HepG2 (cell line): ENCODE results near the gene ITGB5. TPM values are rescaled to one million over a fixed set of nuclear protein-coding genes. Genes with fewer than 3 reads are reported as not detected.
A peak's percentile ranks its signal among the peaks of the same experiment; 100 is the strongest.

Experiments used
- AGO1 ChIP-seq: fragments of 200-400 bp; formaldehyde crosslinking; IDR thresholded peaks from 2 replicates; pipeline ENCODE4 v1.6.1; 2017; ENCODE audit warnings: mild to moderate bottlenecking, low read depth, low read length, moderate library complexity; ENCODE audit not compliant: poor library complexity, severe bottlenecking
- ARHGAP35 ChIP-seq: sonication (generic); formaldehyde crosslinking; IDR thresholded peaks from 2 replicates; pipeline ENCODE4 v1.9.0; 2022; ENCODE audit warnings: mild to moderate bottlenecking, inconsistent platforms, moderate library complexity, missing genetic modification reagents, borderline replicate concordance
- ATF7 ChIP-seq, 2 experiments: fragments of 450-650 bp in 1 of 2; sonication (generic) in 1 of 2; formaldehyde crosslinking in 1 of 2; IDR thresholded peaks; 2 replicates each; pipeline versions ENCODE4 v1.4.0 to v1.6.1; 2016 to 2020; ENCODE audit warnings: antibody characterized with exemption in 1 of 2, mild to moderate bottlenecking in 1 of 2, missing genetic modification reagents in 1 of 2
- ETV5 ChIP-seq: IDR thresholded peaks from 2 replicates; pipeline ENCODE4 v1.6.1; 2018; ENCODE audit warnings: missing biosample characterization, missing genetic modification reagents, inconsistent platforms, borderline replicate concordance
- FIP1L1 ChIP-seq: fragments of 200-400 bp; formaldehyde crosslinking; IDR thresholded peaks from 2 replicates; pipeline ENCODE4 v1.6.1; 2018; ENCODE audit warnings: low read depth, mild to moderate bottlenecking, low read length, moderate library complexity, borderline replicate concordance; ENCODE audit not compliant: insufficient read depth
- HDAC2 ChIP-seq: sonication (generic); formaldehyde crosslinking; IDR thresholded peaks from 2 replicates; pipeline ENCODE4 v1.4.0; 2020; ENCODE audit warnings: missing genetic modification reagents
- HMG20A ChIP-seq: IDR thresholded peaks from 2 replicates; pipeline ENCODE4 v1.6.1; 2016; ENCODE audit warnings: borderline replicate concordance
- MBD4 ChIP-seq: IDR thresholded peaks from 2 replicates; pipeline ENCODE4 v1.6.1; 2012; ENCODE audit warnings: low read length, inconsistent platforms, borderline replicate concordance
- NR1H2 ChIP-seq: sonication (generic); formaldehyde crosslinking; IDR thresholded peaks from 2 replicates; pipeline ENCODE4 v1.8.1; 2022; ENCODE audit warnings: low read depth, missing genetic modification reagents, borderline replicate concordance
- SAFB2 ChIP-seq: sonication (generic); formaldehyde crosslinking; IDR thresholded peaks from 2 replicates; pipeline ENCODE4 v1.5.1; 2020; ENCODE audit warnings: missing genetic modification reagents, low read depth, mild to moderate bottlenecking, borderline replicate concordance
- SIX4 ChIP-seq: sonication (generic); formaldehyde crosslinking; IDR thresholded peaks from 2 replicates; pipeline ENCODE4 v1.4.0; 2020; ENCODE audit warnings: missing genetic modification reagents
- SKI ChIP-seq: fragments of 450-650 bp; IDR thresholded peaks from one replicate; pipeline ENCODE4 v1.6.1; 2018; ENCODE audit warnings: mild to moderate bottlenecking; ENCODE audit not compliant: partially characterized antibody
- SMAD1 ChIP-seq: sonication (generic); formaldehyde crosslinking; IDR thresholded peaks from 2 replicates; pipeline ENCODE4 v1.4.0; 2020; ENCODE audit warnings: missing genetic modification reagents, low read depth, mild to moderate bottlenecking, borderline replicate concordance
- TOPORS ChIP-seq: sonication (generic); formaldehyde crosslinking; IDR thresholded peaks from 2 replicates; pipeline ENCODE4 v1.8.0; 2023; ENCODE audit warnings: mild to moderate bottlenecking, missing genetic modification reagents
- ZNF138 ChIP-seq: sonication (generic); formaldehyde crosslinking; IDR thresholded peaks from 2 replicates; pipeline ENCODE4 v1.5.0; 2020; ENCODE audit warnings: mild to moderate bottlenecking, low read depth, missing genetic modification reagents
- ZNF280B ChIP-seq: sonication (generic); formaldehyde crosslinking; IDR thresholded peaks from 2 replicates; pipeline ENCODE4 v1.5.0; 2020; ENCODE audit warnings: missing genetic modification reagents, mild to moderate bottlenecking, borderline replicate concordance
- ZNF432 ChIP-seq: sonication (generic); formaldehyde crosslinking; IDR thresholded peaks from 2 replicates; pipeline ENCODE4 v1.5.0; 2020; ENCODE audit warnings: missing genetic modification reagents, mild to moderate bottlenecking, borderline replicate concordance
- ZNF484 ChIP-seq: sonication (generic); formaldehyde crosslinking; IDR thresholded peaks from 2 replicates; pipeline ENCODE4 v1.5.1; 2020; ENCODE audit warnings: mild to moderate bottlenecking, low read depth, missing genetic modification reagents, borderline replicate concordance
- ZNF678 ChIP-seq: sonication (generic); formaldehyde crosslinking; IDR thresholded peaks from 2 replicates; pipeline ENCODE4 v1.4.0; 2020; ENCODE audit warnings: mild to moderate bottlenecking, missing genetic modification reagents
- ZNF737 ChIP-seq: sonication (generic); formaldehyde crosslinking; IDR thresholded peaks from 2 replicates; pipeline ENCODE4 v1.5.0; 2020; ENCODE audit warnings: missing genetic modification reagents, mild to moderate bottlenecking, borderline replicate concordance
- ZNF883 ChIP-seq: sonication (generic); formaldehyde crosslinking; IDR thresholded peaks from 2 replicates; pipeline ENCODE4 v1.5.1; 2020; ENCODE audit warnings: mild to moderate bottlenecking, missing genetic modification reagents; ENCODE audit errors: not compliant biosample characterization
- ZNF891 ChIP-seq: sonication (generic); formaldehyde crosslinking; IDR thresholded peaks from 2 replicates; pipeline ENCODE4 v1.5.0; 2020; ENCODE audit warnings: mild to moderate bottlenecking, missing genetic modification reagents
- ZSCAN5A ChIP-seq: sonication (generic); formaldehyde crosslinking; IDR thresholded peaks from 2 replicates; pipeline ENCODE4 v1.8.0; 2022; ENCODE audit warnings: mild to moderate bottlenecking, missing genetic modification reagents, borderline replicate concordance
- polyA plus RNA-seq, 8 experiments: library from polyadenylated mRNA; depleted of rRNA in 3 of 8; stranded (reverse) in 7 of 8; unstranded in 1 of 8; fragments of >200 nt; fragmentation: Illumina TruSeq in 4 of 8; extraction: Trizol in 4 of 8; gene quantifications; 2 replicates each; pipeline versions ENCODE4 v1.2.1 to v1.2.3, GENCODE V29; 2011 to 2016; ENCODE audit warnings: low read depth in 4 of 8, missing spikeins in 1 of 8, mixed read lengths in 1 of 8; ENCODE audit not compliant: insufficient read depth in 1 of 8
- total RNA-seq, 5 experiments: library from RNA; depleted of rRNA; stranded (reverse); fragments of >200 nt; fragmentation: Illumina TruSeq; extraction: Trizol; gene quantifications; 2 replicates each; pipeline ENCODE4 v1.2.3, GENCODE V29; 2016; ENCODE audit warnings: low read depth in 1 of 5
- TF ChIP-seq, protein P1 (sequence below): IDR thresholded peaks from 2 replicates; pipeline ENCODE4 v1.6.1; 2016; ENCODE audit warnings: low read depth, control low read depth

ITGB5 gene
- total and polyA plus RNA-seq, 2 of the 13 experiments (the other 11 are each of a cell fraction or from before 2014, with no cell fraction given) = 74.1 to 343 TPM

DNA sequence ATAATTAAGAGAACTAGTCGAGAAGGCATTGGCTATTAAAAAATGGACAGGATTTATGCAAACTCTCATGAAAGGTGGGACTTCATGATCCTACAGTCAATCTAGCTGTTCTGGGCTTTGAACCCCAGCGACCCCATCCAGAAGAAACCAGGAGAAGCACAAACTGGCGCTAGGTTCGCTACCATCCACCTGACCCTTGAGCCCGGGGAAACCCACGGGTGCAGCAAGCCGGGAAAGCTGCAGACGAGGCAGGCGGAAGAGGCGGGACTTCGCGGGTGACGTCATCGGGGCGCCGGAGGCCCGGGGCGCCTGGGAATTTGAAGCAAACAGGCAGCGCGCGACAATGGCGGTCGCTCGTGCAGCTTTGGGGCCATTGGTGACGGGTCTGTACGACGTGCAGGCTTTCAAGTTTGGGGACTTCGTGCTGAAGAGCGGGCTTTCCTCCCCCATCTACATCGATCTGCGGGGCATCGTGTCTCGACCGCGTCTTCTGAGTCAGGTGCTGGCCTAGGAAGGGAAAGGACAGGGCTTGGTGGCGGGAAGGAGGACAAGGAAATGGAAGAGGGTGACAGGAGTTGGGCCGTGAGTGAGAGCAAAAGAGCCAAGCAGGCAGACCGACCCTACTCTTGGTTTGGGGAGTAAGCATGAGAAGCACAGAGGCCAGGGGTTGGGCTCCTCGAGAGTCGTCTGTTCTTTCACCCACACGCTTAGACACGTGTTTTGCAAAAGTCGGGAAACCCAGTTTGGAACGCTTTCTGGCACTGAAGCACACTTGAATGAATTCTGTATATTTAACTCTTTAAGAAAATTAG is 156.8 kb downstream of the ITGB5 start, which contains the start of gene UMPS (continued):
- TF ChIP-seq HMG20A (CRISPR knock-in tag) (peak; percentile 40; the same call in 1 of the 2 replicates), TOPORS (peak; percentile 77; the same call in 1 of the 2 replicates), ZNF737 (CRISPR knock-in tag) (no peak), SAFB2 (CRISPR knock-in tag) (0 out of 2 replicates have a peak, but pooled peaks have one; percentile 57), ZSCAN5A (no peak), ARHGAP35 (peak; percentile 75; the same call in 1 of the 2 replicates), HDAC2 (CRISPR knock-in tag) (peak; percentile 87), ZNF678 (peak; percentile 40; the same call in 1 of the 2 replicates), ZNF891 (CRISPR knock-in tag) (no peak; the same call in none of the 2 replicates), ZNF484 (no peak), AGO1 (no peak), ZNF432 (CRISPR knock-in tag) (no peak), ZNF280B (peak; percentile 67; the same call in 1 of the 2 replicates), ZNF883 (CRISPR knock-in tag) (peak; percentile 45), FIP1L1 (no peak), ATF7 (IDR thresholded peaks at IDR 0.05) (peak; percentile 99), ATF7 (CRISPR knock-in tag; IDR thresholded peaks at IDR 0.05) (peak; percentile 96), SMAD1 (CRISPR knock-in tag) (peak; percentile 41; the same call in 1 of the 2 replicates), MBD4 (no peak), ETV5 (CRISPR knock-in tag) (peak; percentile 51), ZNF138 (CRISPR knock-in tag) (peak; percentile 78; the same call in 1 of the 2 replicates), SKI (peak; percentile 71), NR1H2 (CRISPR knock-in tag) (peak; percentile 31; the same call in 1 of the 2 replicates), SIX4 (no peak; the same call in 1 of the 2 replicates)
- TF ChIP-seq, protein P1, sequence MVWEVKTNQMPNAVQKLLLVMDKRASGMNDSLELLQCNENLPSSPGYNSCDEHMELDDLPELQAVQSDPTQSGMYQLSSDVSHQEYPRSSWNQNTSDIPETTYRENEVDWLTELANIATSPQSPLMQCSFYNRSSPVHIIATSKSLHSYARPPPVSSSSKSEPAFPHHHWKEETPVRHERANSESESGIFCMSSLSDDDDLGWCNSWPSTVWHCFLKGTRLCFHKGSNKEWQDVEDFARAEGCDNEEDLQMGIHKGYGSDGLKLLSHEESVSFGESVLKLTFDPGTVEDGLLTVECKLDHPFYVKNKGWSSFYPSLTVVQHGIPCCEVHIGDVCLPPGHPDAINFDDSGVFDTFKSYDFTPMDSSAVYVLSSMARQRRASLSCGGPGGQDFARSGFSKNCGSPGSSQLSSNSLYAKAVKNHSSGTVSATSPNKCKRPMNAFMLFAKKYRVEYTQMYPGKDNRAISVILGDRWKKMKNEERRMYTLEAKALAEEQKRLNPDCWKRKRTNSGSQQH (CRISPR knock-in tag) = peak; percentile 78; the same call in 1 of the 2 replicates
